Natural killer cell (primary cell): ENCODE data around the gene ELMO1. TPM values are rescaled to one million over a fixed set of nuclear protein-coding genes. Genes with fewer than 3 reads are reported as not detected.

Experiments used
- ATAC-seq, 3 donors: fragments of 150-1000 bp in 2 of 3; fragments of 200-7000 bp in 1 of 3; cut with Tn5 transposase; 1 replicate in 1 of 3; 2 replicates in 2 of 3; pipeline ENCODE4 v1.10.0; 2021; ENCODE audit warnings: mild to moderate bottlenecking in 2 of 3, moderate library complexity in 2 of 3
- DNase-seq, 2 donors: peaks; one replicate each; pipeline versions ENCODE4 v3.0.0 to v3.0.0-alpha.2; 2013 to 2021; ENCODE audit warnings: mixed read lengths in 1 of 2
- H3K27ac ChIP-seq: one replicate; pipeline ENCODE4 v1.5.1; 2013; ENCODE audit warnings: mild to moderate bottlenecking, low read length
- H3K27me3 ChIP-seq: one replicate; pipeline ENCODE4 v1.6.1; 2013; ENCODE audit warnings: low read length; ENCODE audit not compliant: control insufficient read depth, insufficient read depth
- H3K36me3 ChIP-seq: one replicate; pipeline ENCODE4 v1.6.1; 2013; ENCODE audit warnings: low read length; ENCODE audit not compliant: control insufficient read depth, insufficient read depth
- H3K4me1 ChIP-seq: one replicate; pipeline ENCODE4 v1.6.1; 2013; ENCODE audit warnings: low read length; ENCODE audit not compliant: control insufficient read depth, insufficient read depth
- H3K4me3 ChIP-seq: one replicate; pipeline ENCODE4 v1.5.1; 2013; ENCODE audit warnings: low read length
- H3K9me3 ChIP-seq: one replicate; pipeline ENCODE4 v1.6.1; 2013; ENCODE audit warnings: low read length; ENCODE audit not compliant: control insufficient read depth, insufficient read depth
- H3K27ac Mint-ChIP-seq, 2 donors: one replicate each; pipeline ENCODE4 v1.8.0; 2022; ENCODE audit warnings: mild to moderate bottlenecking in 2 of 2, mixed read lengths in 2 of 2, moderate library complexity in 1 of 2
- H3K27me3 Mint-ChIP-seq, 2 donors: one replicate each; pipeline ENCODE4 v1.8.0; 2022; ENCODE audit warnings: low read depth in 2 of 2, mixed read lengths in 2 of 2
- H3K36me3 Mint-ChIP-seq: one replicate; pipeline ENCODE4 v1.8.0; 2022; ENCODE audit warnings: mixed read lengths
- H3K4me1 Mint-ChIP-seq, 2 donors: one replicate each; pipeline ENCODE4 v1.8.0; 2022; ENCODE audit warnings: mixed read lengths in 2 of 2
- H3K4me3 Mint-ChIP-seq: one replicate; pipeline ENCODE4 v1.8.0; 2022; ENCODE audit warnings: mild to moderate bottlenecking, moderate library complexity, mixed read lengths
- H3K9me3 Mint-ChIP-seq, 2 donors: one replicate each; pipeline ENCODE4 v1.8.0; 2022; ENCODE audit warnings: mixed read lengths in 2 of 2
- WGBS: methylation state at CpG from one replicate; pipeline ENCODE4 v1.1.7; 2013; ENCODE audit warnings: missing lambda C conversion rate; ENCODE audit not compliant: insufficient coverage; 5-methylcytosine and 5-hydroxymethylcytosine counted together
- intact Hi-C: fragments of 100-400 bp; cut with micrococcal nuclease; formaldehyde crosslinking; loops from one replicate; pipeline ENCODE4 v1.14.2; 2022
- total RNA-seq, 4 donors: library from RNA; stranded (reverse); fragments of 120-200 nt in 1 of 4; gene quantifications; one replicate each; pipeline versions ENCODE4 v1.2.3 to v1.2.4, GENCODE V29; 2013 to 2022
- TF ChIP-seq, protein P1 (sequence below): fragments of 200-600 bp; IDR thresholded peaks from one replicate; pipeline ENCODE4 v1.8.0; 2022; ENCODE audit warnings: antibody characterized with exemption

Gene ELMO1
- total RNA-seq, 3 donors from 2014 or later (not counting 1 experiment from before 2014, with no cell fraction given) = 127 to 147 (median 130) TPM

DNA sequence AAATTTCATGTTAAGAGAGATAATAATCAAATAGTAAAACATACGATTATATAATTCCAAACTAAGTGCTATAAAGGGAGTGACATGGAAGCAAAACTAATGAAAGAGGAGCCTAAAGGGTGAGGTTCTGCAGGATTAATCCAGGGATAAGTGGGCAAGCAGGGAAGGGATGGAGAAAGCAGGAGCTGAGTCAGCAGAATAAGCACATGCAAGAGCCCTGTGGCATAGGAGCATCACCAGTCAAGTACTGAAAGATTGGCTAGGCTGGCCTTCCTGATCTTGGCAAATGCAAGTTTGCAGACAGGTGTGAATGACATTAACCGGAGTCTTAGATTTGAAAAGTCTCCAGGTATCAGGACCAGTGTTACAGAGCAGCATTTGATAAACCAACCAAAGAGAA, 336.4 kb downstream of the ELMO1 start:
- Histone ChIP-seq H3K36me3 (no peaks in the 10 kb centered on the region), H3K27ac (no peak overlapping the region), H3K4me1 (peaks cover 15% of the 10 kb centered on the region), H3K27me3 (no peaks in the 10 kb centered on the region), H3K4me3 (no peak overlapping the region), H3K9me3 (no peaks in the 10 kb centered on the region)
- intact Hi-C loops = no loop called here
- Mint-ChIP-seq H3K9me3 (peaks cover 0 to 3% of the 10 kb centered on the region in 2 donors), H3K27me3 (no peaks in the 10 kb centered on the region), H3K4me3 (no peak overlapping the region), H3K36me3 (no peaks in the 10 kb centered on the region), H3K27ac (no peak overlapping the region), H3K4me1 (peaks cover 66 to 81% of the 10 kb centered on the region in 2 donors)
- TF ChIP-seq, protein P1, sequence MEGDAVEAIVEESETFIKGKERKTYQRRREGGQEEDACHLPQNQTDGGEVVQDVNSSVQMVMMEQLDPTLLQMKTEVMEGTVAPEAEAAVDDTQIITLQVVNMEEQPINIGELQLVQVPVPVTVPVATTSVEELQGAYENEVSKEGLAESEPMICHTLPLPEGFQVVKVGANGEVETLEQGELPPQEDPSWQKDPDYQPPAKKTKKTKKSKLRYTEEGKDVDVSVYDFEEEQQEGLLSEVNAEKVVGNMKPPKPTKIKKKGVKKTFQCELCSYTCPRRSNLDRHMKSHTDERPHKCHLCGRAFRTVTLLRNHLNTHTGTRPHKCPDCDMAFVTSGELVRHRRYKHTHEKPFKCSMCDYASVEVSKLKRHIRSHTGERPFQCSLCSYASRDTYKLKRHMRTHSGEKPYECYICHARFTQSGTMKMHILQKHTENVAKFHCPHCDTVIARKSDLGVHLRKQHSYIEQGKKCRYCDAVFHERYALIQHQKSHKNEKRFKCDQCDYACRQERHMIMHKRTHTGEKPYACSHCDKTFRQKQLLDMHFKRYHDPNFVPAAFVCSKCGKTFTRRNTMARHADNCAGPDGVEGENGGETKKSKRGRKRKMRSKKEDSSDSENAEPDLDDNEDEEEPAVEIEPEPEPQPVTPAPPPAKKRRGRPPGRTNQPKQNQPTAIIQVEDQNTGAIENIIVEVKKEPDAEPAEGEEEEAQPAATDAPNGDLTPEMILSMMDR = no peak
- no peak for ATAC-seq
- no peak for DNase-seq
- 94% methylated on average over 1 of the region's 2 CpGs for WGBS

DNA sequence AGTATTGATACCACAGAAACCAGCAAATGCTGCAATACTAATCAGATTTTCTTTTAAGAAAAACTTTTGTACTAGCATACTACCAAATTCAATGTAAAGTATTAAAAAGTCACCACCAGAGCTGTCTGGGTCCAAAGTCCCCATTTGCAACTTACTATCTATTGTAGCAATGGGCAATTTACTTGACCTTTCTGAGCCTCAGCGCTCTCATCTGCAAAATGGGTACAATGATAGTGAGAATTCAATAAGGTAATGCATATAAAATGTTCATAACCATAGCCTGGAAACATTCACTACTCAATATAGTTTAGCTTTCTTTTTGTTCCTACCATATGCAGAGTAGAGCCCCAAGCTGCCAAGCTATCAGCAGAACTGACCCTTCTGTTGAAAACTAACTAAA, 337.2 kb downstream of the ELMO1 start:
- intact Hi-C loops = no loop called here
- Mint-ChIP-seq H3K9me3 (peaks cover 0 to 3% of the 10 kb centered on the region in 2 donors), H3K4me3 (no peak overlapping the region), H3K27ac (no peak overlapping the region), H3K36me3 (no peaks in the 10 kb centered on the region), H3K4me1 (peaks cover 74 to 82% of the 10 kb centered on the region in 2 donors), H3K27me3 (no peaks in the 10 kb centered on the region)
- Histone ChIP-seq H3K9me3 (no peaks in the 10 kb centered on the region), H3K4me3 (no peak overlapping the region), H3K27ac (no peak overlapping the region), H3K4me1 (peaks cover 15% of the 10 kb centered on the region), H3K27me3 (no peaks in the 10 kb centered on the region), H3K36me3 (no peaks in the 10 kb centered on the region)
- DNase-seq (no peak), ATAC-seq (no peak)
- TF ChIP-seq, protein P1 = no peak
- no CpG with 5 or more reads among the region's 1 CpG for WGBS

DNA sequence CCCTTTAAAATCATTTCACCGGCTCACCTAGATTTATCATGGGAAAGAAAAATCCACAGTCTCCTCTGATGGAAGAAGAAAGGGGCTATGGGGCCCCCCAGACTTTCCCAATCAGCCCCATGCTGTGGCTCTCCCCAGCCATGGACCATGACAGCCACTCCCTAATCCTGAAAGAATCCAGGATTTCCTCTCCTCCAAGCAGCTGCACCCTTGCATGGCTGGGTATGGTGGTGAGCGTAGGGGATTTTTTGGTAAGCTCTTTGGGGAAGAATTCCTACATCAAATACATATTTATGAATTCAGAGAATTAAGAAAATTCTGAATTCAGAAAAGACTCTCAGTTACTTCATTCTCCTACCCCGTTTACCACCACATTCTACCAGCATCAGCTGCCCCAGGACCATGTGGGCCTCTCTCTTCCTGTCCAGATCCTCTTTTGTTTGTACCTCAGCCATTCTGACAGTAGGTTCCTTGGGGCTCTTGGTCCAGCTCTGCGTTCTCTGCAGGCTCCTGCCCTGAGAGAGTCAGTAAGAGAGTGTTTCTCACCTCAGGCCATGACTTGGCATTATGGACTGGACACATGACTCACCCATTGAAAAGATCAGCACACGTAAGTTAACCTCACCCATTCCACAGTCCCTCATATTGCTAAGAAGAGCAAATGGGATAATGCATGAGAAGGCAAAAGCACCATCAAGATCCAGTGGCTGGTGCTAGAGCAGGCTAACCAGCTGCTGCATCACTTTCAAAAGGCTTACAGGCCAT, 337.8 kb downstream of the ELMO1 start:
- DNase-seq (no peak), ATAC-seq (no peak)
- H3K9me3 ChIP-seq = no peaks in the 10 kb centered on the region
- H3K4me1 Mint-ChIP-seq = peaks cover 72 to 80% of the 10 kb centered on the region in 2 donors
- no peaks in the 10 kb centered on the region for H3K36me3 Mint-ChIP-seq
- TF ChIP-seq, protein P1 = no peak
- H3K27me3 ChIP-seq = no peaks in the 10 kb centered on the region
- no peak overlapping the region for H3K4me3 Mint-ChIP-seq
- intact Hi-C loops = no loop called here
- no peak overlapping the region for H3K4me3 ChIP-seq
- no peaks in the 10 kb centered on the region for H3K36me3 ChIP-seq
- WGBS = 89% methylated on average over 3 of the region's 5 CpGs
- peaks cover 15% of the 10 kb centered on the region for H3K4me1 ChIP-seq
- H3K9me3 Mint-ChIP-seq = peaks cover 0 to 3% of the 10 kb centered on the region in 2 donors
- H3K27ac ChIP-seq = no peak overlapping the region
- H3K27me3 Mint-ChIP-seq = no peaks in the 10 kb centered on the region
- no peak overlapping the region for H3K27ac Mint-ChIP-seq

DNA sequence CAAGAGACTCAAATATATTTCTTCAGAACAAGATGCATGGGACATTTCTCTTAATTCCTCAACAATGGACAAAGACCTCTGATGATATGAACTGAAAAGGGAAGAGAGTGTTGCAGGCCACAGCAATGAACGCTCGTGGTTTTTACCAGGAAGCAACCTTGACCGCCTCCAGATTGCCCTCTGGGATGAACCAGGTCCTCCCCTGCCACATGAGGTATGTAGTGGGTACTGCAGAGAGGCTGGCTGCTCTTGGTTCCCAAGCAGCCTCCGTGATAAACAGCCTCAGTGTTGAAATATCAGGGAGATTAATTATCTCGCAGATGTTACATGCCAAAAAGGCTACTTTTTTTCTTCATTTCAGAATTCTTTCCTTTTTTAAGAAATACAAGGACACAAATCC, 338.8 kb downstream of the ELMO1 start:
- 66% methylated on average over 5 of the region's 5 CpGs for WGBS
- Histone ChIP-seq H3K27me3 (no peaks in the 10 kb centered on the region), H3K9me3 (no peaks in the 10 kb centered on the region), H3K36me3 (no peaks in the 10 kb centered on the region), H3K4me3 (no peak overlapping the region), H3K4me1 (peaks cover 15% of the 10 kb centered on the region), H3K27ac (no peak overlapping the region)
- no peak for DNase-seq
- H3K4me3 Mint-ChIP-seq = no peak overlapping the region
- H3K4me1 Mint-ChIP-seq = peaks cover 68 to 76% of the 10 kb centered on the region in 2 donors
- intact Hi-C loops = no loop called here
- H3K9me3 Mint-ChIP-seq = peaks cover 0 to 3% of the 10 kb centered on the region in 2 donors
- no peaks in the 10 kb centered on the region for H3K27me3 Mint-ChIP-seq
- TF ChIP-seq, protein P1 = no peak
- ATAC-seq = no peak
- no peaks in the 10 kb centered on the region for H3K36me3 Mint-ChIP-seq
- H3K27ac Mint-ChIP-seq = no peak overlapping the region
